ENCODE measurements around the gene NAA16.
"Not testable (repeated sequence)": the region's sequence is repeated elsewhere in the genome, so short reads cannot be mapped to it uniquely, and the experiment has no call there.

Gene NAA16

DNA sequence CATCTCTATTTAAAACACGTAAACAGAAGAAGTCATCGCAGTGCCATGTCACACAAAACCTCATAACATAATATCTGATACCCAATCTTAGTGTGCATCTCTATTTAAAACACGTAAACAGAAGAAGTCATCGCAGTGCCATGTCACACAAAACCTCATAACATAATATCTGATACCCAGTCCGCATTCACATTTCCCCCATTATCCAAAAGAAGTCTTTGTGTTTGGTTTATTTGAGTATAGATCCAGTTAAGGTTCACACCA lies 45.2 kb downstream of the NAA16 start:
- DNase-seq (ENCODE audit: low read depth in 2 of 2) = not testable (repeated sequence)

DNA sequence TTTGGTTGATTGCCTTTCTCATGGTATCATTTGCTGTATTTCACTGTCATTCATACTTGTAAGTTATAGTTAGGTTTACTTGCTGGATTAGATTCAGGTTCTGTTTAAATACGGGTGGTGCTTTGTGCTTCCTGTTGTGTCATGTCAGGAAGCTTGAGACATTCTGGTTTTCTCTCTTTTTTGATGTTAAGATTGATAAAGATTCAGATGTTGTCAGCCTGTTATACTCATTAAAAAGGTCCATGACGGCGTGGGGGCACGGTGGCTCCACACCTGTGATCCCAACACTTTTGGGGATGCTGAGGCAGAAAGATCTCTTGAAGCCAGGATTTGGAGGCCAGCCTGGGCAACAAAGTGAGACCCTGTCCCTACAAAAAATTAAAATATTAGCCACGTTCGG lies 45.7 kb downstream of the NAA16 start:
- no peak for DNase-seq (ENCODE audit: low read depth in 2 of 2)

DNA sequence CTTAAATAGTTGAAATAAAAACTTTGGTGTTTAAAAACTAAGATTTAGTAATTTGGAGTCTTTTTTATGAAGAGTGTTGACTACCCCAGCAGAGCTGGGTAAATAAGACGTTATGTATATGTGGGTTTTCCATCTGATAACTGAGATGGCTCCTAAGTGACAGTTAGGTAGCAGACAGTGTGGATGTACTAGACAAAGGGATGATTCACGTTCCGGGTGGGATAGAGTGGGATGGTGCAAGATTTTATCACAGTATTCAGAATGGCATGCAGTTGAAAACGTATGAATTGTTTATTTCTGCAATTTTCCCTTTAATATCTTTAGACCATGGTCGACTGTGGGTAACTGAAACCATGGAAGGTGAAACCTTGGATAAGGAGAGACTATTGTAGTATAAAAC lies 50.4 kb downstream of the NAA16 start:
- DNase-seq (ENCODE audit: low read depth in 2 of 2) = no peak

DNA sequence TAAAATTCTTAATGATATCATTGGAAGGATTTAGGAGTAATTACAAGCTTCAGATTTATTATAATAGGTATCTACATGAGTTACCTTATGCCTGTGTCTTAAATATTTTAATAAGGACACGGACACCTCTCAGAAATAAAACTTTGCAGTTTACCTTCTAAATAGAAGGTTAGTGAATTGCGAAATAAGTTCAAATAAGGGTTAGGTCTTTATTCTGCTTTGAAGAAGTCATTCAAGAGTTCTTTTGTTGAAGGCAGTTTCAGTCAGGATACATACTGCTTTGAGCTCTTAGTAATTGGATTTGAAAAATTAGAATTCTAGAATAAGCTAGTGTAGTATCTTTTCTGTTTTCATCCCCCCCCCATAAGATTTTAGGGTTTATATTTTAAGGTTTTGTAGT lies 53.0 kb downstream of the NAA16 start:
- no peak for DNase-seq (ENCODE audit: low read depth in 2 of 2)

DNA sequence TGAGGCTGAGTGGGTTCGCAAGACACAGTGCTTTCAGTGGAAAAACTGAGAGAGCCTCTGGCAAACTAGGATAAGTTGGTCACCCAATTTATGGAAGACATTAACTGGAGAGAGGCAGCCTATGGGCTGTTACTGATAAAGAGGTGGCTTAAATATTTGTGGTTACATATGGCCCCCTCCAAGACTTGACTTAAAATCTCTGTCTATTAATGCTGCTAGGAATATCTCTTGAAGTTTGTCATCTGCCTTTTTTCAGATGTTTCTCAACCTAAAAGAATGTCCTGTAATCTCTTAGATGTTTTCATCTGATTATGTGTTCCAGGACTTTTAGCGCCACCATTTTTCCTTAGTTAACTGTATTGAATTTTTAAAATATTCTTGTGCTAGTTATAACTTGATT lies 54.6 kb downstream of the NAA16 start:
- no peak for DNase-seq (ENCODE audit: low read depth in 2 of 2)

DNA sequence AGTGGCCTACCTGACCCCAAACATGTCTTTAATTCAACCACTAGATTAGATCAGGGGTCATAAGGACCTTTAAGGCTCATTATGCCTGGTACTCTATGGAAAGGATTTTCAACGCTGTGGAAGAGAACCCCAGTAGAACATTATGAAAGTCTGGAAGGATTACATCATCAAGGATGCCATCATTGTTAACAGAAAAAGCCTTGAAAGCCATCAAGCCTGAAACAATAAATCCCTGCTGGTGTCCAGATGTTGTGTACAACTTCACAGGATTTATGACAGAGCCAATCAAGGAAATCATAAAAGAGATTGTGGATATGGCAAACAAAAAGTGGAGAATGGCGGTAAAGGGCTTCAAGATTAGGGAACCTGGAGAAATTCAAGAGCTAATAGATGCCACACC lies 59.7 kb downstream of the NAA16 start:
- DNase-seq (ENCODE audit: low read depth in 2 of 2) = no peak

DNA sequence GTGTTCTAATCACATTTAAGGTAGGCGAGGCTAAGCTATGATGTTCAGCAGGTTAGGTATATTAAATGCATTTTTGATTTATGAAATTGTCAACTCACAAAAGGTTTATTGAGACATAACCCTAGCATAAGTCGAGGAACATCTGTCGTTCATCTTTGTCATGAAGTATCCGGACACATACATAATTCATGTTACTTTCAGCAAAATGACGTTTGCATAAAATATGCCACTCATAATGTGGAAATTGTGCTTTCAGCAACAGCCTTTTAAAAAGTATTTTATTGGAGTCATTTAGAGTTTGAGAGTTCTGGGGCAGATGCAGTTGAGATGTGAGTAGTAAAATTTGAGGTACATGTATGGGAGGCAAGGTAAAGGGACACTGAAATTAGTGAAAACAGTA lies 66.4 kb downstream of the NAA16 start:
- DNase-seq (ENCODE audit: low read depth in 2 of 2) = no peak

DNA sequence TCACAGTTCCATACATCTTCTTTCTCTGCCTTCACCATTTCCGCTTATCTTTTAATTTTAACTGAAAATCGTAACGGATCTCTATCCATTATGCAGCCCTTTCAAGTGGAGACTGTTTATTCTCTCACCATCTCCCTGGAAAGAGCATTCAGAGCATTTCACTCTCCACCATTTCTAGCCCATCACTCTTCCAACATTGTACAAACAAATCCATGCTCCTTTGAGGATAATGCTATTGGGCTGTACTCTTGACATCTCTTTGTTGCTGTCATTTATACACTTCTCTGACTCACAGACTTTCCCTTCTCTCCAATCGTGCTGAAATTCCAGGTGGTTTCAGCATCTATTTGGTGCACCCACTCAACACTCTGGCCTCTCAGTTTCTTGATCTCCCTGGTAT lies 71.4 kb downstream of the NAA16 start:
- DNase-seq (ENCODE audit: low read depth in 2 of 2) = no peak

DNA sequence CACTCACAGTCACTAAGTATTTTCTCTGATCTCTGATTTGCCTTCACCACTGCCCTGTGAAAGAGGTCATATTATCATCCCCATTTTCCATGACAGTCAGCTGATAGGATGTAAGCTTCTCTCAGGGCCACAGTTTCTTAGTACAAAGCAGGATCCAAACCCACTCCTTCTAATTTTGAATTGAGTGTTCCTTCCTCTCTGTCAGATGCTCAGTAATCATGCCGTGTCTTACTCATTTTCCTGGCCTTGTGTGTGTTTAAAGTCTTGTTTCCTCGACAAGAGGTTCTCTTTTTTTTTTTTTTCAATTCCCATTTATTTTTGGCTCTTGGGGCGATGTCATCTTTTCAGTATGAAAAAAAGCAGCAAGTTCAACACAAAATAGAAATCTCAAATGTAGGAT lies 72.3 kb downstream of the NAA16 start:
- DNase-seq (ENCODE audit: low read depth in 2 of 2) = no peak

DNA sequence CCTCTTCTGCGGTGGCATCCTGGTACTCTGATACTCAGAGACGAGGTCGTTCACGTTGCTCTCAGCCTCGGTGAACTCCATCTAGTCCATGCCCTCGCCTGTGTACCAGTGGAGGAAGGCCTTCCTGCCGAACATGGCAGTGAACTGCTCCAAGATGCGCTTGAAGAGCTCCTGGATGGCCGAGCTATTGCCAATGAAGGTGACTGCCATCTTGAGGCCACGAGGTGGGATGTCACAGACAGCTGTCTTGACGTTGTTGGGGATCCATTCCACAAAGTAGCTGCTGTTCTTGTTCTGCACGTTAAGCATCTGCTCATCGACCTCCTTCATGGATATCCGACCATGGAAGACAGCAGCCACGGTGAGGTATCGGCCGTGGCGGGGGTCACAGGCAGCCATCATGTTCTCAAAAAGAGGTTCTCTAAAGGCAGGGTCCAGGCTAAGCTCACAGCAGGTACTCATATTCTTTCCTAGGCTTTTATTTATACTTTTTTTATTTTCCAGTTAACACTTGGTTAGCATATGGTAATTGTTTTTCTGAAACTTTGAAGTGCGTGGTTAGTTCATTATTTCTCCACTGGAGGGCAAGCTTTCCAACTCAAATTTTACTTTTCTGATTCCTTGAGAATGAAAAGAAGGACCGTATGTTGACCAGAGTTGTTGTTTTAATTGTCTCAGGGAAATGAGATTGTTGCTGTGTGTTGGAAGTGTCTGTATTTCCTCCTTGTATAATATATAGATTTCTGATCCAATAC lies 73.9 kb downstream of the NAA16 start:
- no peak for DNase-seq (ENCODE audit: low read depth in 2 of 2)

DNA sequence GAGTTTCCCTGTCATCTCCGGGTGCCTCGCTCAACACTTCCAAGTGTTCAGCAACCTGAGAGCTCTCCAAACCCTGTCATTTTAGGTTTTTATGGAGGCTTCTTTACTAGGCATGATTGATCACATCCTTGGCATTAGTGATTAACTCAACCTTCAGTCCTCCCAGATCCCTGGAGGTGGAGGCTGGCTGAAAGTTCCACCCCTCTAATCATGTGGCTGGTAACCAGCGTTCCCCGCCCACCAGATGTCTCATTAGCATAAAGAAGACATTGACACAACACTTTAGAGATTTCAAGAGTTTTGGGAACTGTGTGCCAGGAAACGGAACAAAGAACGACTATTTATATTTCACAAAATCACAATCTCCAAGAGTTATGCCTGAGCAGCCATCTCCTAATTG lies 75.1 kb downstream of the NAA16 start:
- no peak for DNase-seq (ENCODE audit: low read depth in 2 of 2)

DNA sequence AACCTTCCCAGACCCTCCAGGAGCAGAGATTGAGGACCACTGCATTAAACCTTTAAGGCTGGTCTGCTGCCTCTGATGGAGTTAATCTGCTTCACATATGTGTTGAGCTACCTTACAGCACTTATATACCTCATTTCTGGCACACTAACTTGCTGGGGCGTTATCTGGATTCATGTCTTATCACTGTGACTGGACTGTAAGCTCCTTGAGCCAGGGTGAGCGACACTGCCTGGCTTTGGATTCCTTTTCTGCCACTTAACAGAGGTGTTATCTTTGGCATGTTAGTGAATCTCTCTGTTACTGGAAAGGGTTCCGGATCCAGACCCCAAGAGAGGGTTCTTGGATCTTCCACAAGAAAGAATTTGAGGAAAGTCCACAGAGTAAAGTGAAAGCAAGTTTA lies 76.5 kb downstream of the NAA16 start:
- DNase-seq (ENCODE audit: low read depth in 2 of 2) = no peak

DNA sequence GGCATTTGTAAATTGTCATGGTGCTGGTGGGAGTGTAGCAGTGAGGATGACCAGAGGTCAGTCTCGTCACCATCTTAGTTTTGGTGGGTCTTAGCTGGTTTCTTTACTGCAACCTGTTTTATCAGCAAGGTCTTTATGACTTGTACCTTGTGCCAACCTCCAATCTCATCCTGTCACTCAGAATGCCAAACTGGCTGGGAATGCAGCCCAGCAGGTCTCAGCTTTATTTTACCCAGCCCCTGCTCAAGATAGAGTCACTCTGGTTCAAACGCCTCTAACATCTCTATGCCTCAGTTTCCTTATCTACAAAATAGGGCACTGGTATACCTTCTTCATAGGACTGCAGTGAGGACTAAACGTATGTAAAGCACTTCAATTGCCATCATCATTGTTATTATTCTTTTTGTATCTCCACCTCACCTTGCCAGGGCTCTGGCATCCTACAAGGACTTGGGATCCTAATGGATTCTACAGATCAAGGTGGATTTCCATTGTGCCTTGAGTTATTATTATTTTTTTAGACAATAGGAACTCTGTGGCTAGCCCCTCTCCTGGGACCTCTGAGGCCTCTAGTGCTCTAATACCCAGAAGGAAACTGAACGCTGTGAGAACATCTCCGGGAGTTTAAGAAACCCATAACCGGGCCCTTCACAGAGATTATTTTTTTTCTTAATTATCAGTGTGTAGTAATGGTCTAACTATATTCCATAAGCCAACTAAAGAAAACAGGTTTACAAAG lies 77.2 kb downstream of the NAA16 start:
- DNase-seq (ENCODE audit: low read depth in 2 of 2) = no peak

DNA sequence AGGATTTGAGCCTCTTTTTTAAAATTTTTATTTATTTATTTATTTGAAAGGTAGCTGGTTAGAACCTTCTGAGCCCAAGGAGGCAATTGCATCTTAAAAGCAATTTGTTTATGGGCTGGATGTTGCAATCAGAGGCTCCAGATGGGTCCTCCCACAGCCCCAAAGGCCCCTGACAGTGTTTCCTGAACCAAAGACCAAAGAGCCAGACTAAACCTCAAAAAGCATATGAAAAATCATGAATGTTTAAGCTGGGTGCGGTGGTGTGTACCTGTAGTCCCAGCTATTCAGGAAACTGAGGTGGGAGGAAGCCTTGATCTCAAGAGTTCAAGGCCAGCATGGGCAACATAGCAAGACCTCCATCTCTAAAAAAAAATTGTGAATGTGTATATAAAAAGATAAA lies 78.5 kb downstream of the NAA16 start:
- no peak for DNase-seq (ENCODE audit: low read depth in 2 of 2)

DNA sequence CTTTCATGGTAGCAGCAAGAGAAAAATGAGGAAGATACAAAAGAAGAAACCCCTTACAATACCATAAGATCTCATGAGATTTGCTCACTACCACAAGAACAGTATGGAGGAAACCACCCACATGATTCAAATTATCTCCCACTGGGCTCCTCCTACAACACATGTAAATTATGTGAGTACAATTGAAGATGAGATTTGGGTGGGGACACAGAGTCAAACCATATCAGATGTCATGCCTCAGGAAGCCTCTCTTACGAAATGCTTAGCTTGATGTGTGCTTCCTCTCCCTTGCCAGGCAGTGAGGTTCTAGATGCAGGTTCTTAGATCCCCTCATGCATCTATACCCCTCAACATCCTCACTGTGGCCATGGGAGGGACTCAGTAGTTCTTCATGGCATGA lies 83.1 kb downstream of the NAA16 start:
- no peak for DNase-seq (ENCODE audit: low read depth in 2 of 2)

DNA sequence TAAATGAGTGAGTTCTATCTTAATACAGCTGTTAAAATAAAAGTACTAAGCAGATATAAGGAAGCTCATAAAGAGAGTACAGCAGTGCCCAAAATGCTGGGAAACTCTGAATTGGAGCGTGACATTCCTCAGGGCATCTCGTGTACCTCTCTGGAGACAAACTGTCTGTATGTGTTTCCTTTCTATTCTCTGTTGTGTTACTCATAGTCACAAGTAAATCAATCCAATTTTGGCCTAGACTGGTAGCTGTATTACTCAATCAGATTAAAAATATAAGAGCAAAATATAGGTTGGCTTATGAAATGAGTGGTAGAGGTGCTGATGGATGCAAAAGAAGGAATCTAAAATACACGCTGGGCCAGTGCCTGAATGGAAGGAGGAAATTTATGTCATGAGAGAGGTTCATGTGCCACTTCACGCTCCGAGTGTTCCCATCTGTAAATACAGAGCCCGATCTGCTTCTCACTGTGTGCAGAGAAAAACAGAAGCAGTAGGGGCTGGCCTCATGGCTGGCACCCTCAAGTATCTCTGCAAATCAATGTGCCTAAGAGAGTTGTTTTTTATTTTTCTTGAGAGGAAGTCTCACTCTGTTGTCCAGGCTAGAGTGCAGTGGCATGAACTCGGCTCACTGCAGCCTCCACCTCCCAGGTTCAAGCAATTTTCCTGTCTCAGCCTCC lies 87.6 kb downstream of the NAA16 start:
- no peak for DNase-seq (ENCODE audit: low read depth in 2 of 2)

DNA sequence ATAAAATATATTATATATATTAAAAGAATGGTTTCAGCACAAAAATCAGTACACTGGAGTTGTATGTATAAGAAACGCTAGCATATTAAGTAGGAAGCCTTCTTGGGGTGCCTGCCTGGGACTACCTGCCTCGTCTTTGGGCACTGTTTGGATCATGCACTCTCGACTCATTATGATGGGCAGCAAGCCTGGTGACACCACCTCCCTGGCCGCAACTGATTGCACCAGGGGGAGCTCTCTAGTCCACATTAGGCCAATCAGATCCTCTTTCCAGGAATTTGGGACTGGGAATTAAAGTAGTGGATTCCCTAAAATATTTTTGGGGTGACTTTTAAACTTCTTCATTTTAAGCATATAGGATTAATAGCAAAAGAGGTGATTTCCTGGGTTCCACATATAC lies 90.3 kb downstream of the NAA16 start:
- DNase-seq (ENCODE audit: low read depth in 2 of 2) = no peak

DNA sequence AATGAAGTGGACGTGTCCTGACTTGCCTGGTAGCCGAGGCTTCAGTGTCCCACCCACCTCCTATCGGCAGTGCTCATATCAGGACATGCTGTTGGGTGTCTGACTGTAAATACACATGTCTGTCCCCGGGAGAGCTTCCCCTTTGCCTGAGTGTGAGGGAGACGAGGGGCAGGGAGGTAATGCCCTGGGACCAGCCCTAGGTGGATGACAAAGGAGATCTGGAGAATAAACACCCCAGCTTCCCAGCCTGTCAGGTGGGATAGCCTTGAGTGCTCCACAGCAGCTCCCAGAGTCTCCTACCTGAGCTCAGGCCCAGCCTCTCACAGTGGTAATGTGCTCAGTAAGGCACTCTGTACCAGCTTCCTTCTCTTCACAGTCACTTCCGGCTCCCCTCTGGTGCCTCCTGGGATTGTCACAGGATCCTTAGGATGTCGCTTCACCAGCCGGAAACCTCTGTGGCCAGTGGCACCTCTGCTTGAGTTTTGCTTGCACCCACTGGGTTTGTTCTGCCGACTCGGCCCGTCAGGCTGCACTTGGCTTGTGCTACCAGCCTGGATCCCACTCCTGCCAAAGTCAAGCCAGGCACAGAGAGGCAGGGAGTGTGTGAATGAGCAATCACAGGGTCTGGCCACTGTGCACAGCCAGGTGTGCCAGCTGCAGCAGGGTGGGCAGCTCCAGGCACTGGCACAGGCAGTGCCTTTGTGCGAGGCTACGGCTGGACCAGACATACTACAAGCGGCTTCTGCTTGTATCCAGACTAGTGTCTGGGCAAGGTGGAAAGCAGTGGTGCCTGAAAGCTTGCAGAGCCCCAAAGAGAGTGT lies 91.8 kb downstream of the NAA16 start:
- DNase-seq (ENCODE audit: low read depth in 2 of 2) = no peak

DNA sequence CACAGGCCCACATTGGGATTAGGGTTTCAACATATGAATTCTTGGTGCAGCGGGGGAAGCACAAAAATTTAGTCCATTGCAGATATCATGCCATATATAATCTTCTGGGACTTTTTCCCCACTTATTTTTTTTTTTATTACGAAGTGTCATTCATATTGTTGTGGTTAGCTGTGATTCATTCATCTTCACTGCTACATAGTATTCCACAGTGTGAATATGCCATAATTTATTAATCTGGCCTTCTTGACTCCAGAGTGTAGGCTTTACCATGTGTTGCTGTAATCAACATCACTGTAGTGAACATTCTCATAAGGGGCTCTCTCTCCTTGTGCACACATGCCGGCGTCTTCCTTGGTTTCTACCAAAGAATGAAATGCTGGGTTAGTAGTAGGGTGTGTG lies 92.9 kb downstream of the NAA16 start:
- no peak for DNase-seq (ENCODE audit: low read depth in 2 of 2)

DNA sequence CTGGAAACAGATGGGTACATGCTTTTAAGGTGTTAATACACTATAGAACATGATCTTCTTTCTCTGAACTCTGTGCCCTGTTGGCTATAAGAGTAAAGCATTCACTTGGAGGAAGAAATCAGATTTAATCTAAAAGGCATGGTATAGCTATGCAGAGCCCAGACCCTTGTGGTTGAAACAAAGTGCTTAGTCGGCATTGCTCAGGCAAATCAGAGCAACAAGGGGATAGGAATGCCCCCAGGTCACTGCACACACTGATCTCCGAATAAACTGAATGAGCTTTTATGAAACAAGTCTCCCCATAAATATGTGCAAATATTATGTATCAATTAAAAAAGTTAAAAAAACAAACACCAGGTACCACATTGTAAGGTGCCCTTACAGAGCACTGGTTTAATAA lies 94.3 kb downstream of the NAA16 start:
- no peak for DNase-seq (ENCODE audit: low read depth in 2 of 2)

DNA sequence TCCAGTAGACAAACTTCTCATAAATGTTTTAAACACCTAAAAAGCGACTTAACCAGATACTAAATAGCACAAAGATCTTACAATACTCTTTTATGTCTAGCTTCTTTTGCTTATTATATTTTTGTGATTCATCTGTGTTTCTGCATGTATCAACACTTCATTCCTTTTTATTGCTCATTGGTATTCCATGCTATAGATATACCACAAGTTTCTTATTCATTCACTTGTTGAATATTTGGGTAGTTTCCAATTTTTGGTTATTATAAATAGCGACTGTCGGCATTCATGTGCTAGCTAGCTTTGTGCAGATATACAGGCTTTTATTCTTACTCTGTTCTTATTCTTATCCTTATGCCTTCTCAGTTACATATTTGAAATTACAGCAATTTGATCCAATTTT lies 96.3 kb downstream of the NAA16 start:
- DNase-seq (ENCODE audit: low read depth in 2 of 2) = no peak

DNA sequence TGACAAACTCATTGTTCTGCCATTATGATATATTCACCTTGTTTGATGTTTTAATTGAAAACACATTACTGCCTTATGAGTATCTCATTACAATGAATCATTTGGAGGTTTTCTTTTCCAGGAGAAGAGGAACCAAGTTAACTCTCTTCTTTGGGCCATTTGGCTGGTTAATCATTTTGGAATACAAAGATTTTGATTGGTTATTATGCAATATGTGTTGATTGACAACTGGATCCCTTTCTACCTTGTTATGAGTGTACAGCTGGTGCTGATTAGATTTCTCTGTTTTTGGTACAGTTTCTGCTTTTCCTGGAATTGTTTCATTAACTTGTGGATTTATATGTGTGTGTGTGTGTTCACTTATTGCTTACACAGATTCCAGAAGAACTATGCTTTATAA lies 97.1 kb downstream of the NAA16 start:
- DNase-seq (ENCODE audit: low read depth in 2 of 2) = no peak

DNA sequence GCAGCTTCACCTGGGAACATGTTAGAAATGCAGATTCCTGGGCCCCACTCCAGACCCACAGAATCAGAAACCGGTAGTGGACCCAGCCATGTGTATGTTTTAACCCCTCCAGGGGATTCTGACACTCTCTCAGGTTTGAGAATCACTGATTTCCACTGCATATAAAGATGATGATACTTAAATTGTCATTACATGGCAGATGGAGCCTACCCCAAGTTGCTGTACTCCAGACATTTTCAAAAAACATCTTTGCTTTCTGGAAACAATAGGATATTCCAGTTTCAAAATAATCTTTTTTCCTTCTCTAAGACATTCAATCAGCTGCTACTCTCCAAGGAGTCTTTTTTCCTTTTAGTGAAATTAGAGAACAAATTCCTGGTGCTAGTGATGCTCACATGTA lies 97.7 kb downstream of the NAA16 start:
- no peak for DNase-seq (ENCODE audit: low read depth in 2 of 2)

Measured in stimulated activated CD4-positive, alpha-beta T cell treated with anti-CD3 and anti-CD28 coated beads, Interleukin-1b, Interleukin-23, amount 100 ng/mL, for 4 hours (primary cell).